Measurements from ENCODE around the gene DDX1.

GRCh38 chr2:15560140-15560987, 31.3 kb upstream of the DDX1 start:
- TF ChIP-seq POLR2A (IDR thresholded peaks at IDR 0.05) (no peak), CTCF (IDR thresholded peaks at IDR 0.05) (no peak)

All from uterus (tissue), 2 donors.